Measurements from ENCODE around the gene PDHX.
"Not testable (repeated sequence)": the region's sequence is repeated elsewhere in the genome, so short reads cannot be mapped to it uniquely, and the experiment has no call there.

PDHX gene

GRCh38 chr11:34911676-34912075, 4.7 kb upstream of the PDHX start:
- DNase-seq = no peak

- DNase-seq = not testable (repeated sequence)
These were observed 2.9 kb upstream of the PDHX start for GRCh38 chr11:34913556-34913955.

GRCh38 chr11:34915136-34916014, 1.0 kb upstream of the PDHX start:
- no peak for DNase-seq

- DNase-seq = no peak
These were observed 689 bp downstream of the PDHX start for GRCh38 chr11:34916843-34917770.

GRCh38 chr11:34921156-34921555, 4.7 kb downstream of the PDHX start:
- DNase-seq = no peak

- DNase-seq = no peak
These were observed 8.3 kb downstream of the PDHX start for GRCh38 chr11:34924714-34925113.

GRCh38 chr11:34926101-34926830, 9.8 kb downstream of the PDHX start:
- peak in 1 of 2 experiments; percentile 24 for DNase-seq

GRCh38 chr11:34926831-34927132, 10.4 kb downstream of the PDHX start:
- no peak for DNase-seq

- DNase-seq = no peak
These were observed 12.0 kb downstream of the PDHX start for GRCh38 chr11:34928268-34928959.

GRCh38 chr11:34928960-34929680, 12.7 kb downstream of the PDHX start:
- DNase-seq = no peak

GRCh38 chr11:34929794-34930763, 13.7 kb downstream of the PDHX start:
- no peak for DNase-seq

GRCh38 chr11:34936945-34937629, 20.7 kb downstream of the PDHX start:
- DNase-seq = no peak

- DNase-seq = no peak
These were observed 22.2 kb downstream of the PDHX start for GRCh38 chr11:34938611-34939010.

- DNase-seq = no peak
These were observed 23.7 kb downstream of the PDHX start for GRCh38 chr11:34940026-34940677.

GRCh38 chr11:34941688-34942087, 25.3 kb downstream of the PDHX start:
- no peak for DNase-seq

GRCh38 chr11:34944692-34945091, 28.3 kb downstream of the PDHX start:
- no peak for DNase-seq

- no peak for DNase-seq
These were observed 32.3 kb downstream of the PDHX start for GRCh38 chr11:34948696-34949095.

- no peak for DNase-seq
These were observed 37.5 kb downstream of the PDHX start for GRCh38 chr11:34953955-34954354.

- no peak for DNase-seq
These were observed 40.8 kb downstream of the PDHX start for GRCh38 chr11:34957206-34957605.

Measured in NCI-H1930 (cell line).